ENCODE measurements around the gene MIA2.

Gene MIA2

GRCh38 chr14:39243831-39244230 is 10.1 kb downstream of the MIA2 start:
- TF ChIP-seq CTCF (IDR thresholded peaks at IDR 0.05) = no peak

DNA sequence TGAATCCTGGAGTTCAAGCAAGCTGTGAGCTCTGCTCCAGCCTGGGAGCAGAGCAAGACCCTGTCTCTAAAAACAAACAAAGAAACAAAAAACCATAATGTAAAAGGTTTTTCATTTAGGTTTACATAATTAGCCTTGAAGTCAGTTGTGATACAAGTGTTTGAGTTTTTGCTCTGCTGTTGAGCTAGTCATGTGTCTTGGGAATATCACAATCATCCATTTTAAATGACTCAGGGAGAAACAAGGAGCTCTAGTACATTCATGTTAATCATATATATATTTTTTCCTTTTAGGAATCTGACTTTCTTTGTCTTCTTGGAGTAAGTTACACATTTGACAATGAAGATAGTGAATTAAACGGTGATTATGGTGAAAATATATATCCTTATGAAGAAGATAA is 12.9 kb downstream of the MIA2 start:
- no peak for TF ChIP-seq CTCF (IDR thresholded peaks at IDR 0.05)

- TF ChIP-seq CTCF (IDR thresholded peaks at IDR 0.05) = no peak
Observed at GRCh38 chr14:39247256-39247655, 13.5 kb downstream of the MIA2 start.

DNA sequence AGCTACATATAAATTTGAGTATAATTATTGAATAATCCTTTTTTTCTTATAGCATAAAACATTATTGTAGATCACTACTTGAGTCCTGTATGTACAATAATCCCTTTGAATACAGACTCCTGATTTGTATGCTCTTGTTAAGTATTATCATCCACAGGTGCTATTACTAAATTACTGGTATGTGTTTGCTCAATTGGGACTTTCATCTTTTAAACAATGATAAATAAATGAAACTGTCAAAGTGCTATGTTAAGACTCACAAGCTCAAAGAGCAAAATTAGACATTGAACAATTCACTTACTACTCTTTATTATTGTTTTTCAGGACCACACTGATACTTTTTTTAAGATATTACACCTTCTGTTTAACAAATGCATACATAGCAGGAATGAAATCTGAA is 17.8 kb downstream of the MIA2 start:
- TF ChIP-seq CTCF (IDR thresholded peaks at IDR 0.05) = no peak

DNA sequence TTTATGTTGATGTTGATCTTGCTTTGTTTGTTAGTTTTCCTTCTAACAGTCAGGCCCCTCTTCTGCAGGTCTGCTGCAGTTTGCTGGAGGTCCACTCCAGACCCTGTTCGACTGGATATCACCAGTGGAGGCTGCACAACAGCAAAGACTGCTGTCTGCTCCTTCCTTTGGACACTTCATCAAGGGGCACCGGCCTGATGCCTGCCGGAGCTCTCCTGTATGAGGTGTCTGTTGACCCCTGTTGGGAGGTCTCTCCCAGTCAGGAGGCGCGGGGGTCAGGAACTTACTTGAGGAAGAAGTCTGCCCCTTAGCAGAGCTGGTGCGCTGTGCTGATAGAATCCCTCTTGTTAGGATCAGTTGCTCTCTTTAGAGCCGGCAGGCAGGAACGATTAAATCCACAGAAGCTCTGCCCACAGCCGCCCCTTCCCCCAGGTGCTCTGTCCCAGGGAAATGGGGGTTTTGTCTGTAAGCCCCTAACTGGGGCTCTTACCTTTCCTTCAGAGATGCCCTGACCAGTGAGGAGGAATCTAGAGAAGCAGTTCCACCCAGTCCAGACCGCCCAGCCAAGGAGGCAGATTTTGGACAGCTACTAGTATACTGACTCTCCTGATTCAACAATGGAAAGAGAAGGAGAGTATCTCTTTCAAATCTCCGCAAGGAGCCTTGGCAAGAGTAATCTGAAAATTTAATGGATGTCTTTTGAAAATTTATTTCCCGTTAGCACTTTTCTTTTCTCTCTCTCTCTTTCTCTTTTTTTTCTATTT is 25.2 kb downstream of the MIA2 start:
- no peak for TF ChIP-seq CTCF (IDR thresholded peaks at IDR 0.05)

- TF ChIP-seq CTCF (IDR thresholded peaks at IDR 0.05) = no peak
Observed at GRCh38 chr14:39264057-39264456, 30.3 kb downstream of the MIA2 start.

DNA sequence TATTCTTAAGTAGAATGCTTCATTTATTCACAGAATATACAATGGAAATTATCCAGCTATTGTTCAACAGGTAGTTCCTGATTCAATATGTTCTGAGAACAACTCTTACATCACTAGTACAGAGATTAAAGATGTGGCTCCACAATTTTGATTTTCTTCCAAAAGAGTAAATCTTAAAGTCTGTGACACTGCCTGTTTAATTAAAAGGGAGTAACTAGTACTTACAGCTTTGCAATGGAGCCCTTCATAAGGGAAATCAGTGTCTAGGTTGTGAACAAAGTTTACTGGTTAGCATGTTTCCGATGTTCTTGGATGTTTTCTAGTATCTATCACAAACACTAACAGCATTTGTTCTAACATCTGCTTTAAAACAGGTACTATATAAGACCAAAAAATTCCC is 30.8 kb downstream of the MIA2 start:
- TF ChIP-seq CTCF (IDR thresholded peaks at IDR 0.05) = no peak

- no peak for TF ChIP-seq CTCF (IDR thresholded peaks at IDR 0.05)
Observed at GRCh38 chr14:39265033-39265432, 31.3 kb downstream of the MIA2 start.
